BE2C (cell line): ENCODE results near the gene SLC4A2.
A peak's percentile ranks its signal among the peaks of the same experiment; 100 is the strongest.

Source experiments
- DNase-seq: peaks from one replicate; pipeline ENCODE4 v3.0.0-alpha.2; 2020
- H3K27me3 ChIP-seq: fragments of 250-450 bp; sonication (Bioruptor Pico); 2 replicates; pipeline ENCODE4 v1.5.1; 2020; ENCODE audit warnings: mild to moderate bottlenecking
- H3K36me3 ChIP-seq: fragments of 250-450 bp; sonication (Bioruptor Pico); 2 replicates; pipeline ENCODE4 v1.5.1; 2020; ENCODE audit warnings: mild to moderate bottlenecking
- H3K4me1 ChIP-seq: fragments of 250-450 bp; sonication (Bioruptor Pico); 2 replicates; pipeline ENCODE4 v1.5.1; 2020
- H3K4me3 ChIP-seq: 2 replicates; pipeline ENCODE4 v1.5.1; 2011; ENCODE audit warnings: low read depth, low read length
- H3K9me3 ChIP-seq: fragments of 250-450 bp; sonication (Bioruptor Pico); 2 replicates; pipeline ENCODE4 v1.5.1; 2020
- TF ChIP-seq, protein P1 (sequence below): IDR thresholded peaks from 2 replicates; pipeline ENCODE4 v1.5.1; 2012; ENCODE audit warnings: mild to moderate bottlenecking, low read depth, low read length

SLC4A2 gene

GRCh38 chr7:151109094-151110048 lies 50.0 kb downstream of the SLC4A2 start:
- Histone ChIP-seq H3K27me3 (no peaks in the 10 kb centered on the region), H3K36me3 (peaks cover 11% of the 10 kb centered on the region), H3K4me3 (no peak overlapping the region), H3K9me3 (no peaks in the 10 kb centered on the region), H3K4me1 (peaks cover 16% of the 10 kb centered on the region)
- TF ChIP-seq, protein P1, sequence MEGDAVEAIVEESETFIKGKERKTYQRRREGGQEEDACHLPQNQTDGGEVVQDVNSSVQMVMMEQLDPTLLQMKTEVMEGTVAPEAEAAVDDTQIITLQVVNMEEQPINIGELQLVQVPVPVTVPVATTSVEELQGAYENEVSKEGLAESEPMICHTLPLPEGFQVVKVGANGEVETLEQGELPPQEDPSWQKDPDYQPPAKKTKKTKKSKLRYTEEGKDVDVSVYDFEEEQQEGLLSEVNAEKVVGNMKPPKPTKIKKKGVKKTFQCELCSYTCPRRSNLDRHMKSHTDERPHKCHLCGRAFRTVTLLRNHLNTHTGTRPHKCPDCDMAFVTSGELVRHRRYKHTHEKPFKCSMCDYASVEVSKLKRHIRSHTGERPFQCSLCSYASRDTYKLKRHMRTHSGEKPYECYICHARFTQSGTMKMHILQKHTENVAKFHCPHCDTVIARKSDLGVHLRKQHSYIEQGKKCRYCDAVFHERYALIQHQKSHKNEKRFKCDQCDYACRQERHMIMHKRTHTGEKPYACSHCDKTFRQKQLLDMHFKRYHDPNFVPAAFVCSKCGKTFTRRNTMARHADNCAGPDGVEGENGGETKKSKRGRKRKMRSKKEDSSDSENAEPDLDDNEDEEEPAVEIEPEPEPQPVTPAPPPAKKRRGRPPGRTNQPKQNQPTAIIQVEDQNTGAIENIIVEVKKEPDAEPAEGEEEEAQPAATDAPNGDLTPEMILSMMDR, result no peak
- DNase-seq, result no peak

DNA sequence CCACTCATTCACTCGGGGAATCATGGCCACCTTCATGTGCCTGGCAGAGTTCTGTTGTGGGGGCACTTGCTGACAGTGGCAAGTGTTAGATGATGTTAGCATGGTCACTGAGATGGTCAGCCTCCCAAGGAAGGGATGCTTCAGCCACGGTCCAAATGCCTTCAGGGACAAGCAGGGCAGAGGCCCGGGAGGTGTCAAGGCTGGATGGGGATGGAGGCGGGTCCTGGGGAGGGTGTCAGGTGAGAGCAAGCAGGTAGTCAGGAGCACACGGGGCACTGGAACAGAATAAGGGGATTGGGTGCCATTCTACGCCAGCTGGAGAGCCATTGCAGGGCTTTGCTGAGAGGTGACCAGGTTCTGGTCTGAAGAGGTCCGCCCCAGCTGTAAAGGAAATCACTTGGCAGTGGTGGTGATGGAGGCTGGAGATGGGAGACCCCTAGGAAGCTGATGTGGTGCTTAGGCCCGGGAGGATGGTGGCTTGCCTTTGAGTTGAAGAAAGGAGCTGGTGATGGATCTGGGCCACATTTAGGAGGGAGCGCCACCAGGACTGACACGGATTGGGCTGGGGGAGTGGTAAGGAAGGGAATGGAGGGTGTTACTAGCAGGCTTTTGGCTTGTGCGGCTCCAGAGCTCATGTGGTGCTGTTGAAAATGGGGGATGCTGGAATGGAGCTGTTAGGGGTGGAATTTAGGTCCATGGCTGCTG lies 51.0 kb downstream of the SLC4A2 start:
- Histone ChIP-seq H3K4me3 (no peak overlapping the region), H3K27me3 (no peaks in the 10 kb centered on the region), H3K9me3 (no peaks in the 10 kb centered on the region), H3K4me1 (peaks cover 16% of the 10 kb centered on the region), H3K36me3 (peaks cover 10% of the 10 kb centered on the region)
- DNase-seq, result no peak
- TF ChIP-seq, protein P1, result no peak

GRCh38 chr7:151110941-151111645 lies 51.7 kb downstream of the SLC4A2 start:
- H3K36me3 ChIP-seq, result peaks cover 13% of the 10 kb centered on the region
- no peaks in the 10 kb centered on the region for H3K27me3 ChIP-seq
- H3K9me3 ChIP-seq, result no peaks in the 10 kb centered on the region
- TF ChIP-seq, protein P1, result peak; percentile 85
- H3K4me1 ChIP-seq, result peaks cover 16% of the 10 kb centered on the region
- no peak overlapping the region for H3K4me3 ChIP-seq
- peak; percentile 81 for DNase-seq

DNA sequence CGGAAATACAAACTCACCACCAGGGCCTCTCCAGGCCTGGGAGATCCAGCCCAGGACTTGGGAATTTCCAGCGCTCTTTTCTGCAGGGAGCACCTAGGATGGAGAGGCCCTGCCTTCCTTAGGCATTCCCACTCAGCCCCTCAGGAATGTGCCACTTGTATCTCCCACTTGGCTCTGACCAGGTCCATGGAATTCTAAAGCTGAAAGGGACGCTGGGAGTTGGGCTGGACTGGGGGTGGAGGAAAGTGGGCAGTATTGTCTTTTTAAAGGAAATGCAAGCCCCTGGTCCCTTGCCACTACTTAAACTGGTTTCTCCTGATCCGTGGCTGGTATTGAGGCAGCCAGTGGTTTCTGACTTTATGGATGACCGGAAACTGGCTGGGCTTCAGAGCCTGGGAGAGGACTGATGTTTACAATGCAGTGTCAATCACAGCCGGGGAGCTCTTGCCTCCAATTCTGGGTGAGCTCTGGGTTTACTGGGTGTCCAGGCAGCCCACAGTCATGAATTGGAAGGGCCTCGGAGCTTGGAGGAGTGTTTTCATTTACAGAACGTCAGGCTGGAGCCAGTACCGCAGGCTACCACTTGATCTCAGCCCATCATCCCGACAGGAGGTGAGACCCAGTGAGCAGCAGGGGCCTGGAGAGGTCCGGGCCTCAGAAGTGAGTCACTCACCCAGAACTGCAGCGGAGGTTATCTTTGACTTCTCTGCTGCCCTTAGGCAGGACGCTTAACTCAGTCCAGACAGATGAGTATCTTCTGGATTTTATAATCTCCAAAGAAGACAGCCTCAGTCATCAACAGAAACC lies 54.2 kb downstream of the SLC4A2 start:
- no peaks in the 10 kb centered on the region for H3K9me3 ChIP-seq
- TF ChIP-seq, protein P1, result peak; percentile 10; the same call in 1 of the 2 replicates
- no peaks in the 10 kb centered on the region for H3K27me3 ChIP-seq
- H3K4me1 ChIP-seq, result peaks cover 16% of the 10 kb centered on the region
- no peak overlapping the region; the same call in 1 of the 2 replicates for H3K4me3 ChIP-seq
- peaks cover 26% of the 10 kb centered on the region for H3K36me3 ChIP-seq
- DNase-seq, result peak; percentile 79

DNA sequence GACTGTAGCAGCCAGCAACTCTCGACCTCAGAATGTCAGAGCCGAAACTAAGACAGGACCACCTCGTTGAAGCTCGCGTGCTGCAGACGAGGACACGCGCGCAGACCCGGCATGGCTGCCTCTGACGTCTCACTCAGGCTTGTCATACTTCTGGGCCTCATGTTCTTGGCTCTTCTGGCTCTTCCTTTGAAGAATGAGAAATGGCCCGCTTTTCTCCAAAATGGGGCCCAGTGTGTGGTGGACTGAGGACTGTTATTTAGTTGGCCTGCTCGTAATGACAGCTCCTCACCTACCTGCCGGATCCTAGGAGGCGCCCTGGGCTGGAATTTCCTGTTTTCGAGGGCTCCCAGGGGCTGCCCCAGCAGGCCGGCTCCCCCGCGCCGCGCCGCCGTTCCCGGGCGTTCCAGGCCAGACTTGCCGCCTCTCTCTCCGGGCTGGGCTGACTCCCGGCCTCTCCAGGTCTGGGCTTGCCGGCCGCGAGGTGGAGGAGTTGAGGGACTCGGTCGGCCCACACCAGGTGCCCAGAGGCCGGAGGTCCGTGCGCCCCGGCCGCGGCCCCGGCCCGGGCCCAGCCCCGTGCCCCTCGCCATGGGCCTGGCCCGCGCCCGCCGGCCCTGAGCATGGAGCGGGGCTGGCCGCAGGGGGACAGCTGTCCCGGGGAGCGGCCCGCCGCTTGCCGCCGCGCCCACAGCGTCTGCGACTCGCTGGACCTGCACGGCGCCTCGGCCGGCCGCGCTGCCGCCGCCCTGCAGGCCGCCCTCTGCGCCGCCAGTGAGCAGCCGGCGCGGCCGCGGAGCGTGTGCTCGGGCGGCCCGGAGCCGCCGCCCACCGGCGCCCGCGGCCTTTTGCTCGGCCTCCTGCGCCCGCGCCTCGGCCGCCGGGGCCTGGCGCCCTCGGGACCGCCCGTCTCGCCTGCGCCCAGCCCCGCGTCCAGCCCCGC lies 55.0 kb downstream of the SLC4A2 start:
- H3K36me3 ChIP-seq, result peaks cover 33% of the 10 kb centered on the region
- no peak overlapping the region for H3K4me3 ChIP-seq
- H3K27me3 ChIP-seq, result no peaks in the 10 kb centered on the region
- H3K9me3 ChIP-seq, result no peaks in the 10 kb centered on the region
- TF ChIP-seq, protein P1, result no peak
- no peak for DNase-seq
- H3K4me1 ChIP-seq, result peaks cover 16% of the 10 kb centered on the region
